WERI-Rb-1 (cell line): ENCODE results near the gene DNM3.

Experiments
- DNase-seq: peaks from one replicate; pipeline ENCODE4 v3.0.0-alpha.2; 2020
- H3K27ac ChIP-seq: fragments of 250-450 bp; sonication (Bioruptor Pico); 2 replicates; pipeline ENCODE4 v1.5.1; 2020; ENCODE audit warnings: mild to moderate bottlenecking, moderate library complexity
- H3K27me3 ChIP-seq: fragments of 250-450 bp; sonication (Bioruptor Pico); 2 replicates; pipeline ENCODE4 v1.5.1; 2021; ENCODE audit warnings: mild to moderate bottlenecking, low read depth, moderate library complexity; ENCODE audit not compliant: insufficient read depth, severe bottlenecking
- H3K36me3 ChIP-seq: fragments of 250-450 bp; sonication (Bioruptor Pico); 2 replicates; pipeline ENCODE4 v1.5.1; 2020; ENCODE audit warnings: mild to moderate bottlenecking, moderate library complexity
- H3K4me3 ChIP-seq: 2 replicates; pipeline ENCODE4 v1.5.1; 2011; ENCODE audit warnings: low read depth, mild to moderate bottlenecking, control low read depth, low read length
- H3K9me3 ChIP-seq: fragments of 250-450 bp; sonication (Bioruptor Pico); 2 replicates; pipeline ENCODE4 v1.5.1; 2021; ENCODE audit warnings: mild to moderate bottlenecking, moderate library complexity; ENCODE audit not compliant: severe bottlenecking
- CTCF ChIP-seq: IDR thresholded peaks from 2 replicates; pipeline ENCODE4 v1.5.1; 2011; ENCODE audit warnings: low read depth, mild to moderate bottlenecking, control low read depth, inconsistent platforms, low read length

Gene DNM3

GRCh38 chr1:171841931-171842761 is 848 bp downstream of the DNM3 start:
- Histone ChIP-seq H3K4me3 (peak overlapping the region; percentile 84), H3K27me3 (no peaks in the 10 kb centered on the region), H3K27ac (no peak overlapping the region), H3K36me3 (no peaks in the 10 kb centered on the region), H3K9me3 (no peaks in the 10 kb centered on the region)
- no peak for TF ChIP-seq CTCF
- DNase-seq = peak; percentile 40

GRCh38 chr1:171844381-171844780 is 3.1 kb downstream of the DNM3 start:
- Histone ChIP-seq H3K9me3 (no peaks in the 10 kb centered on the region), H3K27me3 (no peaks in the 10 kb centered on the region), H3K36me3 (no peaks in the 10 kb centered on the region), H3K4me3 (no peak overlapping the region), H3K27ac (no peak overlapping the region)
- DNase-seq = no peak
- no peak for TF ChIP-seq CTCF

- no peak for DNase-seq
- no peaks in the 10 kb centered on the region for H3K36me3 ChIP-seq
- no peaks in the 10 kb centered on the region for H3K27me3 ChIP-seq
- H3K27ac ChIP-seq = no peak overlapping the region
- H3K9me3 ChIP-seq = no peaks in the 10 kb centered on the region
- TF ChIP-seq CTCF = no peak
- no peak overlapping the region for H3K4me3 ChIP-seq
Measured at GRCh38 chr1:171845998-171846397, 4.7 kb downstream of the DNM3 start.

- H3K27me3 ChIP-seq = no peaks in the 10 kb centered on the region
- no peaks in the 10 kb centered on the region for H3K36me3 ChIP-seq
- H3K4me3 ChIP-seq = no peak overlapping the region
- no peak for TF ChIP-seq CTCF
- no peaks in the 10 kb centered on the region for H3K9me3 ChIP-seq
- H3K27ac ChIP-seq = no peak overlapping the region
- DNase-seq = no peak
Measured at GRCh38 chr1:171849245-171849898, 8.1 kb downstream of the DNM3 start.

- no peaks in the 10 kb centered on the region for H3K36me3 ChIP-seq
- no peaks in the 10 kb centered on the region for H3K27me3 ChIP-seq
- no peaks in the 10 kb centered on the region for H3K9me3 ChIP-seq
- DNase-seq = no peak
- H3K27ac ChIP-seq = no peak overlapping the region
- TF ChIP-seq CTCF = peak; percentile 49
- H3K4me3 ChIP-seq = no peak overlapping the region
Measured at GRCh38 chr1:171850651-171851350, 9.5 kb downstream of the DNM3 start.
